Mesenteric fat pad (tissue), 1 donor: ENCODE measurements around the gene RGS17. TPM values are rescaled to one million over a fixed set of nuclear protein-coding genes. Genes with fewer than 3 reads are reported as not detected.
"Not testable (repeated sequence)": the region's sequence is repeated elsewhere in the genome, so short reads cannot be mapped to it uniquely, and the experiment has no call there.

Experiments used
- DNase-seq: peaks from one replicate; pipeline ENCODE4 v3.0.0-alpha.2; 2020; ENCODE audit warnings: low spot score
- total RNA-seq: library from RNA; stranded (reverse); fragmentation: NEBNext Ultra II Directional; extraction: Animal tissue kit (Norgen Biotek cat#: 25700); gene quantifications from one replicate; pipeline ENCODE4 v1.2.1, GENCODE V29; 2021
- donor health status: DM: yes; HTN: yes; CAD: no.

RGS17 gene
- total RNA-seq, 1 donor from 2014 or later = 4.6 TPM

DNA sequence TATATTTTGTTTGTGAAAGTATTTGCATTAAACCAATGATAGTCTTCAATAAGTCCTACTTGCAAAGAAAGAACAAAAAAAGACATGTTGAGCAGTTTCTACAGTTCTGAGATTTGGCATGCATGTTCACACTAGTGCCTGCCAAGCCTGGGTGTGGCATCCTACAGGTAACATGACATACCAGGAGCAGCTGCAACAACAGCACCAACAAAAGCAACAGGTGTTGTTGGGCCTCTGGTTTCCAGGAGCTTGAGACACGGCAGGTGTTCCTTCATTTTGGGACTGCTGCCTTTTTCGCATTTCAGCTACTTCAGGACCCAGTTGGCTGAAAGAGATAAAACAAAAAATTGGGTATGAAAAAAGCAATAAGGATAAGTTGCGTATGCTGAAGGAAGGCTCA is 87.4 kb downstream of the RGS17 start:
- no peak for DNase-seq

DNA sequence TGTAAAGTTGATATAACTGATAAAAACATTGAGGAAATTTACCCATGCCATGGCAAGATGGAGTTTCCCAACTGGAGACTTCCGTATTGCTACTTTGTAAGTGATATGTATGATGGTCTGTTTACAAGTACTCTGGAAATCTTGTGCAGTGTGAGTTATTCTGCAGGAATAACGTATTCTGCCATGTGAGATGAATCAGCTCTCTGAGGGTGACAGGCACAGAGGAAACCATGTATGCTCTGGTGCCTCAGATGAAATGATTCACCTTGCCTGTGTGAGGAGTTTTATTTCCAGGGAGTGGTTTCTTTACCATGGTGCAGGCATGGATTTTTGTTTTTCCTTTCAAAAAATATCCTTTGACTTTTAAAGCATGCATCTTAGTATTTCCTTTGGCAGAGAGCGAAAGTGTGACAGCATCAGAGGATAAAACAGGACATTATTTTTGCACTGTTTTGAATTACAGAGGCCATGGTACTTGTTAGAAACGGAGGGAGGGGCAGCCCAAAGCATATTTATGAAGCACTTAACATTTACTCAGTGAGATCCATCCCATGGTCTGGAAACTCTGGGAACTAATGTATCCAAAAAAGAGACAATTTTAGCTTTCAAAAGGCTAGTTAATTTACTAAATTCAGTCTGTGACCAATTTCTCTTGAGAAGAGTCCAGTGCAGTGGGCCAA is 92.6 kb downstream of the RGS17 start:
- no peak for DNase-seq

DNA sequence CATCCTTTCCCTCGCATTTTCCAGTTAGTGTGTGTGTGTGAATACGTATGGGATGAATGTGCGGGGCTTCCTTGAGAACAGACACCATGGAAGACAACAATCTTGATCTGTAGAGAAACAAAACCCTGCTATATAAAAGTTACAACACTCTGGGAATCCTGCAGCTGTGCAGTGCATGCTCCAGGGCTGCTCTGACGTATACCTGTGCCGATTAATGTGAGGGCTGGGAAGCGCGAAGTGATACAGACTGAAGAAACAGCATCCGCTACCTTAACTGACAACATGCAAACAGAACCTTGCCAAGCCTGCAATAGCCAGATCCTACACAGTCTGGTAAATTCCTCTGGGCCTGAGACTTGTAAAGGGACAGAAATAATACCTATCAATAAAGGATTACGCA is 96.9 kb downstream of the RGS17 start:
- DNase-seq = no peak

DNA sequence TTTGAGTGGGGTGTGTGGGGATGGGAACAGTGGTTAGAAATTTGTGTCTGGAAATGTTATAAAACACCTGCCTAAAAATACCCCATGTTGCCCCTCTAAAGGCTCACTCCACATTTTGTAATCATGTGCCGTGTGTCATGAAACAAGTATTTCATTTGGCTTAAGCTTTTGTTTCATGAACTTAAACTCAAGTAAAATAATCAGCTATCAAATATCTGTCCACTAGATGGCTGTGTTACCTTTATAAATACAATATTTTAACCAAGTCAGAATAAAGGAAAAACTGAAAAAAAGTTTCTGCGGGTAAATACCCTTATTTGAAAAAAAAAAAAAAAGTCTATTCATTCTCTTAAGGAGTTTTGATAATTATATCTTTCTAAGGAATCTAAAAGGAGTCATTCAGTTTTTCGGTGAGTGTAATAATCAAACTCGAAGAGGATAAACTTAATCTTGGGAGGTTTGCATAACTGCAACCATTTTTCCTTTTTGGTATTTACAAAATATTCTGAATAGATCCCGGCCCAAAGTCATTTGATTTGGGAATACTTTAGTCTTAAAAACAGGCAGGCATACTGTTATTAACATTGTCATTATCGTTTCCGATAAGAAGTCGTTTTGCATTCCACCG is 98.7 kb downstream of the RGS17 start:
- no peak for DNase-seq

DNA sequence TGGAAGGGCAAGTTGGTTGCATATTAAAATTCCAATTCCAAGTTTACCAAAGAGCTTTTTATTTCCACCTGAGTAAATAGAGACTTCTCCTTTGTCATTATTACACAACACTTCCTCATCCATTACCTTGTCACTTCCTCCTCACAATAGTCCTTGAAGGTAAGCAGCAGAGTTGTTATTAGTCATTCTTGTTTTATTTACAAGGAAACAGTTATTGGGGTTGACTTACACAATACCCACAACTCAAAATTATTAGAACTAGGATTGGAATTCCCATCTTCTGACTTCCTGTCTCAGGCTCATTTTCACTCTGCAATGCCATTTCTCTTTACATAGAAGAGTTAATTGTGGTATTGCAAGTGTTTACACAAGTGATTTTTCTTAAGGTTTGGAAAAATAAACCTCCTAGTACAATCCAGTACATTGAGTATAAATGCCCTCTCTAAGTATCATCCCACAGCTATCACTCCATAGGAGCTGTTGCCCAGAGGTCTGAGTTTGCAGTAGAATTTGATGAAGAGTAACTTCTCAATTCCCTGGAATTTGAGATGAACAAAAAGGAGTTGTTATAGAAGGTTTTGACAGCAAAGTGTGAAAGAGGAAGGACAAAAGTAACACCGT is 99.6 kb downstream of the RGS17 start:
- no peak for DNase-seq

DNA sequence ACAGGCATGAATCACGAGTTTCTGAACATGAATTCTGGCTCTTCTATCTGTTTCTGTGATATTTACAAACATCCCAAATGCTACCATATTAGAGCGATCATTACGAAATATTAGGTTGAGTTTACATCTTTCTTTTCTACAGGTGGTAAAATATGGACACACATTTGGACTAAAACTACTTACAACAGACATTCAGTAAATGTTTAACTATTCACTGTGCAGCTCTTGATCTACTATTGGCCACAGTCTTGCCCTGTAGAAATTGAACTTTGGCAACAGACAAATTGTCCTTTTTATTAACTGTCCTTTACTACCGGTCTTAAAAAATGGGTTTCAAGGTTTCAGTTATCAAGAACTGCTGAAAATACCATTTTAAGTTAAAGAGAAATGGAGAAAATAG is 102.1 kb downstream of the RGS17 start:
- no peak for DNase-seq

DNA sequence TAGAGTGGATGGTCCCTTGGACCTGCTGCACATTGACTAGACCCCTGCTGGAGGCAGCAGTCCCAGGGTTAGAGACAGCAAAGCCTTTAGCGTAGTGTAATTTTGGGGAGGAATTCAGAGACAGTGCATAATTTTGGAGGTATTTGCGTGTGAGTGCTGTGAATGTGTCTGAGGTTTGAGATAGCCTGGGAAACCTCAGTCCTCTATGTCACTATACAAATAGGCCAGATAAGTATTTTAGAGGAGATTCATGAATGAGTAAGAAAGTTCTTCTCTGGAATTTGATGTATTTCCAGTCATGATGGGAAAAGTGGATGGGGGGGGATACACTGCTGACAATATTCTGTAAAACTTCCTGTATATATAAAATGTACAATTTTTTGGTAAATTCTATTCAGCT is 102.8 kb downstream of the RGS17 start:
- DNase-seq = no peak

DNA sequence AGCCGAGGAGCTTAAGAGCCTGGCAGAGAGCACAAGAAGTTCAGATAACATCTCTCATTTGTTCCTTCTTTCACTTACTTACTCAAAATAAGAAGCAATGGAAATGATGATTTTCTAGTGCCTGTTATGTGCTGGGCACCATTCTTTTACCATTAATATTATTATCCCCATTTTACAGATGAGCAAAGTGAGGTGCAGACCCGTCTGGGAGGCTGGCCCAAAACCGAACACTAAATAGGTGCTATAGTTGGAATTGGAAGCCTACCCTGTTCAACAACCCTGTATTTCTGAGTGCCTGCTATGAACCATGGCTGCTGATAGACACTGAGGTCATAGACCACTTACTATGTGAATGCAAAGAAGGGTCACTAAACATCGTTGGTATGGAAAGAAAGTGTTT is 103.6 kb downstream of the RGS17 start:
- DNase-seq = no peak

DNA sequence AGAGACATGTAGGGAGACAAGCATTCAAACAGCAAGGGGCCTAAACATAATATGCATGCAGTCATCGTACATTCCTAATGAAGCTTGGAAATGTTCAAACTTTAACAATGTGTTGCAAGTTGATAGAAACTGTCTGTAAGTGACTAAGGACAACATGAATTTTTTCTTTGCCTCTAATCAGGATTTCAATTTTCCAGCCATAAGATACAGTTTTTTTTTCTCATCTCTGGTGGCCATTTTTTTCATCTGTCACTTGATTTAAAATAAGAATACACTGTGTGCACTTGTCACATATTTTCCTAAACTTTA is 106.4 kb downstream of the RGS17 start:
- no peak for DNase-seq

DNA sequence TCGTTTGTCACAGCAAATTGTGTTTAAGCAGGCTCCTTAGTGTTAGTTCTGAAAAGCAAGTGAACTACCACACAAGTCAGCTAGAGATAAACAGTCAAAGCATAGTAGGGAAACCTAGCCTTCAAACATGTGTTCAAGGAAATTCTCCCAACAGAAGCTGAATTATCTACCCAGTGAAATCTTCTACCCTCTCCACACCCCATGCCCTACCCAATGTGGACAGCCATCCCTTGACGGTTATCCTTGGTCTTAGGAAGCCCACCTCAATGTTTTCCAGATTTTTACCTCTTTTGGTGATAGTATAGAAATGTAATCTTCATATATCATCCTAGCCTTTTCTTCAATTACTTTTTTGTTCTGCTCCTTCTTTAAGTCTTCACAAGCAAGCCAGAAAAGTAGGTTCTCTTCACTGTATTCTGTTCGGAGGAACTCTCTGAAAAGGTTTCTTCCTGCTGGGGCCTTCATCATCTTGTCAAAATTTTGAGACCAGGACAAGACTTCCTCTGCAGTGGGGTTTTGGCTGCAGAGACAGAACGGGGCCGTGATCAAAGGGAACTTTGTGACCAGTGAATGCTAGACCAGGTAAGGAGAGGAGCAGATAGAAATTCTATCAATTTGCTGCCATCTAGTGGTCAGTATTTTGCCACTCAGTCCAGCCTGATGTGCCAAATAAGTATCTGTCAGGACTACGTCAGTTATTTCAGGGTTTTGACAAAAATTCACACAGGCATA is 106.9 kb downstream of the RGS17 start:
- no peak for DNase-seq

DNA sequence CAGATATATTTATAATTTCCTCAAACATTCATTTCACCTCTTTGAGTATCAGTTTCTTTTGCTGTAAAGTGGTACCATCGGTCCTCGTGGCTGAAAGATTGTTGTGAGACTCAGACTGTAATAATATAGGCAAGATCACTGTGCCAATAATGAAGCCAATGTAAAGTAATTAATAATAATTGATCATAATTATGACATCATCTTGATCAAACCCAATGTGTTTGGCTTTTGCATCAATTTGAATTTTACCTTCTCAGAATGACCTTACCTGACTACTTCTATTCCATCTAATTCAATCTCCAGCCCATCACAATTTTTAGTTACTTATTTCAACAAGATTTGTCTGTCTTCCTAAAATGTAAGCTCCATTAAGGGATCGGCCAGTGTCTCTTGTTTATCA is 112.7 kb downstream of the RGS17 start:
- DNase-seq = no peak

DNA sequence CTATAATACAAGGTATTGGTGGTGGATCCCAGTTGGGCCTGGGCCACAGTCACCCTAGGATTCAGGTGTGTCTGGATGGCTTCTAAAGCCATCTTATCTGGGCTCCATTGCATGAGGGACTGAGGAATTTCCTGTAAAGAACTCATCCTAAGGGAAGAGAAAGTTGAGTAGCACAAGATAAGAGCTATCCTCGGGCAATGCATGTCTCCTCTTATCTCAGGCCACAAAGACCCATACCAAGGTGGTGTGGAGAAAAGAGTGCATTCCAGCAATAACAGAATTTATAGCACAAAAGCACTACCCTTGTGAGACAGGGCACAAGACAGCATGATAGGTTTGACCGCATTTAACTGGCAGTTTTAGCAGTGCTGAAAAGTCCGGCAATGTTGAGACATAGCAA is 114.2 kb downstream of the RGS17 start:
- no peak for DNase-seq

DNA sequence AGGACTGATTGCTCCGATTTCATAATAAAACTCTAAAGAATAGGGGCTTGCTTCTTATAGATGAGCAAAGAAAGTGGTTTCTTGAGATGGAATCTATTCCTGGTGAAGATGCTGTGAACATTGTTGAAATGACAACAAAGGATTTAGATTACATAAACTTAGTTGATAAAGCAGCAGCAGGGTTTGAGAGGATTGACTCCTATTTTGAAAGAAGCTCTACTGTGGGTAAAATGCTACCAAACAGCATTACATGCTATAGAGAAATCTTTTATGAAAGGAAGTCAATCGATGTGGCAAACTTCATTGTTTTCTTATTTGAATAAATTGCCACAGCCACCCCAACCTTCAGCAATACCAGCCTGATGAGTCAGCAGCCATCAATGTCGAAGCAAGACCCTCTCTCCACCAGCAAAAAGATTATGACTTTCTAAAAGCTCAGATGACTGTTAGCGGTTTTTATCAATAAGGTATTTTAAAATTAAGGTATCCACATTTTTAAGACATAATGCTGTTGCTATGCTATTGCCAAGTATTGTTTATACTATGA is 115.9 kb downstream of the RGS17 start:
- DNase-seq = no peak

DNA sequence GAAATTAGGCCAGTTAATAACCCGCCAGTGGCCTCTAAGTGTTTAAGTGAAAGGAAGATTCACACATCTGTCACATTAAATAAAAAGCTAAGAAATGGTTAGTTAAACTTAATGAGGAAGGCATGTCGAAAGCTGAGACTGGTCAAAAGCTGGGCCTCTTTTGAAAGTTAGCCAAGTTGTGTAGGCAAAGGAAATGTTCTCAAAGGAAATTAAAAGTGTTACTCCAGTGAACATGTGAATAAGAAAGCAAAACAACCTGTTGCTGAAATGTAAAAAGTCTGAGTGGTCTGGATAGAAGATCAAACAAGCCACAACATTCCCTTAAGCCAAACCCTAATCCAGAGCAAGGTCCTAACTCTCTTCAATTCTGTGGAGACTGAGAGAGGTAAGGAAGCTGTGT is 117.6 kb downstream of the RGS17 start:
- no peak for DNase-seq

DNA sequence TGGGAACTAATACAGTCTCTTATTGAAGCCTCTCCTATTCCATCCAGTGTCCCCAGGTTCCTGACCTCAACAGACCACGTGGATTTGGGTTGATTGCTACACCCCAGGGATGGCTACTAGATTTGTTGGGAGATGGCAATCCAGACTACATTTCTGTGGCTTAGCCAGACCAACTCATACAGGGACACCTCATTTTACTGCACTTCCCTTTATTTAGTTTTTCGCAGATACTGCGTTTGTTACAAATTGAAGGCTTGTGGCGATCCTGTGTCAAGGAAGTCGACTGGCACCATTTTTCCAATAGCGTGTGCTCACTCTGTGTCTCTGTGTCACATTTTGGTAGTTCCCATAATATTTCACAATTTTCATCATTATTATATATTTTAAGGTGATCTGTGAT is 118.2 kb downstream of the RGS17 start:
- DNase-seq = no peak

DNA sequence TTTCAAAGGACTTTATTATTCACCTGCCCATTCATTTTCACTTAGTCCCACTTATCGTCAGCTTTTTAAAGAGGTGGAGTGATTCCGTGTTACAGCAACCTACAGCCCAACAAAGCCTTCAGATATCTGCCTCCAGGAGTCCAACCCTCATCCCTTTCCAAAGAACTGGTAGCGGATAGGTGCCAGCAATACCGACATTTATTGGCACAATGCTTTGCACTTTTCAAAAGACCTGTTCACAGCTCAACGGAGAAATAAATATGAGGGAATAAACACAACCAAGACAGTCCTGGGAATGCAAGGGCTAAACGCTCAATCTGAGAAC is 127.8 kb downstream of the RGS17 start:
- no peak for DNase-seq

DNA sequence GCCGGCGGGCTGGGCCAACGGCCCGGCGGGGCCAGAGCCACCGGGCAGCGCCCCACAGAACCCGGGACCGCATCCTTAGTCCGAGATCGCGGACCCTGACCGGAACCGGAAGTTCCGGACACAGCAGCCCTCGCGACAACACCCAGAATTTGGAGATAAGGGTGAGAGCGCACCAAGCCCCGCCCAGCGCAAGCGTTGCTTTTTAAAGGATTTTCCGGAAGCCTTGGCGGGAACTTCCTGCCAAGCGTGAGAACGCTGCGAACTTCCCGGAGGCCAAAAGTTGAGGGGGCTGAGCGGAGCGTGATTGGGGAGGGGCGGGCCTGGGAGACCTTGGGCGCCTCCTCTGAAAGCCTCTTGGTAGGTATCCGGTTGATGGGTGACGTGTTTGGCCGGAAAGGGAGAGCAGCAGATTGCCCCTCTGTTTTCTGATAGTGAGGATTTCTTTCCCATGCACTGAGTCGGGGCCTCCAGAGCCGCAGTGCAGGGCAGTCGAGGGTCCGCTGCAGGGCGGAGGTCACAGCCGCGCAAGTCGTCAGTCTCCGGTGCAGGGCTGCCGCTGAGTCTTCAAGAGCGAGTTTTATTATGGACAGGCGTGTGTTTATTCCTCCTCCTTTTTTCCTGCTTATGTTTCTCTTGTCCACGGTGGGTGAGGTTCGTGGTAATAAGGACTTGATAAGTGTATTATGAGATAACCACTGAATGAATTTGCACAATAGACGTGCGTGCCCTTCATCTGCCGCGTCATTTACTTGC is 128.3 kb downstream of the RGS17 start, which contains the start of gene MTRF1L:
TSS of gene MTRF1L (minus strand) at position 97 of the 753 bp plus-strand sequence. CDS start at position 73, 24 bp downstream.
- DNase-seq = peak; percentile 97

DNA sequence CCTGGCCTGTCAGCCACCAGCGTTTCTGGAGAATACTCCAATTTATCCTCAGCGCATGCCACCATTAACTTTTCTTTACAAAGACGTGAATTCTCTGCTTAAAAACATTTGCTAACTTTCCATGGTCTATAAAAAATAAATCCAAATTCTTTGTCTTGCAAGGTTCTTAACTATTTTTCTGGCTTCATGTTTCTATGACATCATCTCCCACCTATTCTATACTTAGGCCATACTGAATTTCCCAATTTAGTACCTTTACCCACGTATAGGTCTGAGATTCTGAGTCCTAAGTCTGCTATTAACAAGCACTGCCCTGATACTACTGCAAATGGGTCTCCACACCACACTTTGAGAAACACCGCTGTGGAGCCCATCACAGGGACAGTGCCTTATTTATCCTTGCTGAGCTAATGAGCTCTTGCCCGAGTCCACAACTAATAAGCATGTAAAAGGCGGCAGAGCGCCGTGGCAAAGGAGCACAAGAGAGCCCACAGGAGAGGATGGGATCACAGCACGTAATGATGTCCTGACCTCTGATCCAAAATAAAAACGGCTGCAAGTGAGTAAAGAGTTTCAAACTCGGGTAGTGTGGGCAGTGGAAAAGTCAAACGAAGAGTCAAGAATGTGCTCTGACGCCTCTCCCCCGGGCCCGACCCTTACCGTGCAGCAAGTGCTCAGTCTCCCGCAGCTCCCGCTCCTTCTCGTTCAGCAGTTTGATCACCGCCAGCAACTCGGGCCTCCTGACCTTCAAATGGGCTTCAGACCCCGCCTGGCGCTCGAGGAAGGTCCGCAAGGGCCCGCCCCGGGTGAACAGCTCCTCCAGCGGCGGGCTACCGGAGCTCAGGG is 129.1 kb downstream of the RGS17 start:
- no peak for DNase-seq

DNA sequence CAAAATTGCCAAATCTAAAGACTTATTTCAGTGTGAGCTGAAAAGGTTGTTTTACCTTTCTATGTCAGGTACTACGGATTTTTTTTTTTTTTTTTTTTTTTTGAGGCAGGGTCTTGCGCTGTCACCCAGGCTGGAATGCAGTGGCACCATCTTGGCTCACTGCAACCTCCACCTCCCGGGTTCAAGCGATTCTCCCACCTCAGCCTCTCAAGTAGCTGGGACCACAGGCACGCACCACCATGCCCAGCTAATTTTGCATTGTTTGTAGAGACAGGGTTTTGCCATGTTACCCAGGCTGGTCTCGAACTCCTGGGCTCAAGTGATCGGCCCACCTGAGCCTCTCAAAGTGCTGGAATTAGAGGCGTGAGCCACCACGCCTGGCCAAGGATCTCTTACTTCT is 130.3 kb downstream of the RGS17 start:
- not testable (repeated sequence) for DNase-seq

DNA sequence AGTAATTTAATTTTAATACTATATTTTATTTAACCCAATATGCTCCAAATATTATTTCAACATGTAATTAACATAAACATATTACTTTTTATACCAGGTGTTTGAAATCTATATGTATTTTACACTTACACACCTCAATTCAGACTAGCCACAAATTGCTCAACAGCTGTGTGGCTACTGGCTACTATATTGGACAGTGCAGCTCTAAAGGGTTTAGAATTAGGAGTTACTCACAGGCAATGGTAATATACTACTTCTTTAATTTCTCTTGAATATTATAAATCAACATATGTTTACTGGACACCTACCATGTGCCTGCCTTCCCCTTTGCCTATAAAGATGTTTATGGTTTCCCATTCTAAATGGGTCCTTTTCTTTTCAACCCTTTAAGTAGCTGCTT is 130.8 kb downstream of the RGS17 start:
- DNase-seq = no peak
